Measurements from ENCODE around the gene ZBTB17.
"Not testable (repeated sequence)": the region's sequence is repeated elsewhere in the genome, so short reads cannot be mapped to it uniquely, and the experiment has no call there.

Gene ZBTB17

DNA sequence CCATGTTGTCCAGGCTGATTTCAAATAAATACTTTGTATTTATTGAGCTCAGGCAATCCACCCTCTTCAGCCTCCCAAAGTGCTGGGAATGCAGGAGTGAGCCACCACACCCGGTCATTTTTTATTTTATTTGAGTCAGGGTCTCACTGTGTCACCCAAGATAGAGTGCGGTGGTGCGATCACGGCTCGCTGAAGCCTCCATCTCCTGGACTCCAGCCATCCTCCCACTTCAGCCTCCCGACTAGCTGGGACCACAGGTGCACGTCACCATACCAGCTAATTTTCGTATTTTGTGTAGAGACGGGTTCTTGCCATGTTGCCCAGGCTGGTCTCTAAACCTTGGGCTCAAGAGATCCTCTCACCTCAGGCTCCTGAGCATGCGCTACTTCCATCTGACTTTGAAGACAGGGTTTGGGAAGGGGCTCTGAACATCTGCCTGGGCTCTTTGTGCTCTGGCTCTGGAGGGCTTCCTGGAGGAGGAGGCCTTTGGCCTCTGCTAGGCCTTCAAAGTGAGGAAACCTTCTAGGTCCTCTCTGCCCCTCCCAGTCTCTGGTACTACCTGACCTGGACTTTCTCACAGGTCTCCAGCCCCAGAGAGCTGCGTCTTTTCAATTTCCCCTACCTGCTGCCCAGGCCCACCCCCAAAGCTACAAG, 36.2 kb upstream of the ZBTB17 start:
- DNase-seq (ENCODE audit: low read depth in 2 of 2): no peak

GRCh38 chr1:16010837-16011236, 34.9 kb upstream of the ZBTB17 start:
- no peak for DNase-seq (ENCODE audit: low read depth in 2 of 2)

DNA sequence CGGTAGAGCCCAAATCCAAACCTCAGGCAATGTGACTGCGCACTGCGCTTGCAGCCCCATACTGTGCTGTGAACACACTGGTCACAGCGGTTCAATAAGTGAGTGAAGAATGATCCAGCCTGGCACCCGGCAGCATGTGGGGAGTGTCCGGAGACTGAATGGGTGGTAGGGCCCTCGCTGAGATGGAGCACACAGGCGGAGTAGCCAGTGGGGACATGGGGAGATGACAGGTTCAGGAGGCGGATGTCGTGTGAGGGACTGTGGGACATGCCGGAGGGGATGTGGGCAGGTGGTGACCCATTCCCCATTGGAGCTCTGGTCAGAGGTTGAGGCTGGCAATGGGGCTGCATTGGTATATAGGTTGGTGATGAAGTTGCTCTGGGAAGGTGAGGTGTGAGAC, 33.8 kb upstream of the ZBTB17 start:
- no peak for DNase-seq (ENCODE audit: low read depth in 2 of 2)

- DNase-seq (ENCODE audit: low read depth in 2 of 2): peak; percentile 66 to 71
These were observed 33.1 kb upstream of the ZBTB17 start for GRCh38 chr1:16009030-16009460.

DNA sequence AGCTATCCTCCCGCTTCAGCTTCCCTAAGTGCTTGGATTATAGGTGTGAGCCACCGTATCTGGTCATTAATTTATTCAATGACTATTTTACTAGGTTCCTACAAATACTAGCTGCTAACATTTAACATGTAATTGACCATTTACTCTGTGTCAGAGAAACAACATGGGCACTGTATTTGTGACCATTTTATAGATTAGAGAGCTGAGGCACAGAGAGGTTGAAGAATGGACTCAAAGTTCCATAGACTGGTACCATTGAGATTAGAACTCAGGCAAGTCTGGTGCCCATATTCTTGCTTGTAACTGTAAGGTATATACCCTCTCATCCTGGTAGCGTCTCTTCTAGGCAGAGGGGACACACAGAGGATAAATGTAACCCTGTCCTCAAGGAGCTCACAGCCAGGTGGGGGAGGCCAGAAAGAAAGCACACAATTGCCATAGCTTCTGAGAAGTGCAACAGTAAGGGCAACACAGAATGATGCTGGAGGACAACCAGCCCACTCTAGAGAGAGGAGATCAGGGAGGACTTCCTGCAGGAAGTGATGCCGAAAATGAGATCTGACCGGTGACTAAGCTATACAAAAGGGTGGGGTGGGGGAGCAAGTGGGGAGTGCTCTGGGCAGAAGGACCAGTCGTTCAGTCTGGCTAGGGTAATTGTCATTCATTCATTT, 31.9 kb upstream of the ZBTB17 start:
- no peak for DNase-seq (ENCODE audit: low read depth in 2 of 2)

GRCh38 chr1:16006552-16007485, 30.9 kb upstream of the ZBTB17 start:
- DNase-seq (ENCODE audit: low read depth in 2 of 2): no peak

- no peak for DNase-seq (ENCODE audit: low read depth in 2 of 2)
These were observed 30.1 kb upstream of the ZBTB17 start for GRCh38 chr1:16006010-16006409.

- no peak for DNase-seq (ENCODE audit: low read depth in 2 of 2)
These were observed 29.7 kb upstream of the ZBTB17 start for GRCh38 chr1:16005597-16005996.

DNA sequence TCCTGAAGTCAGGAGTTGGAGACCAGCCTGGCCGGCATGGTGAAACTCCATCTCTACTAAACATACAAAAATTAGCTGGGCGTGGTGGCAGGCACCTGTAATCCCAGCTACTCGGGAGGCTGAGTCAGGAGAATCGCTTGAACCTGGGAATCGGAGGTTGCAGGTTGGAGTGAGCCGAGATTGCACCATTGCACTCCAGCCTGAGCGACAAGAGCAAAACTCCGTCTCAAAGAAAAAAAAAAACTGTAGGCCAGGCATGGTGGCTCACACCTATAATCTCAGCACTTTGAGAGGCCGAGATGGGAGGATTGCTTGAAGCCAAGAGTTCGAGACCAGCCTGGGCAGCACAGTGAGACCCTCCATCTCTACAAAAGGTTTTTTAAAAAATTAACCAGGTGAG, 25.4 kb upstream of the ZBTB17 start:
- not testable (repeated sequence) for DNase-seq (ENCODE audit: low read depth in 2 of 2)

GRCh38 chr1:15998929-15999328, 23.0 kb upstream of the ZBTB17 start:
- no peak for DNase-seq (ENCODE audit: low read depth in 2 of 2)

DNA sequence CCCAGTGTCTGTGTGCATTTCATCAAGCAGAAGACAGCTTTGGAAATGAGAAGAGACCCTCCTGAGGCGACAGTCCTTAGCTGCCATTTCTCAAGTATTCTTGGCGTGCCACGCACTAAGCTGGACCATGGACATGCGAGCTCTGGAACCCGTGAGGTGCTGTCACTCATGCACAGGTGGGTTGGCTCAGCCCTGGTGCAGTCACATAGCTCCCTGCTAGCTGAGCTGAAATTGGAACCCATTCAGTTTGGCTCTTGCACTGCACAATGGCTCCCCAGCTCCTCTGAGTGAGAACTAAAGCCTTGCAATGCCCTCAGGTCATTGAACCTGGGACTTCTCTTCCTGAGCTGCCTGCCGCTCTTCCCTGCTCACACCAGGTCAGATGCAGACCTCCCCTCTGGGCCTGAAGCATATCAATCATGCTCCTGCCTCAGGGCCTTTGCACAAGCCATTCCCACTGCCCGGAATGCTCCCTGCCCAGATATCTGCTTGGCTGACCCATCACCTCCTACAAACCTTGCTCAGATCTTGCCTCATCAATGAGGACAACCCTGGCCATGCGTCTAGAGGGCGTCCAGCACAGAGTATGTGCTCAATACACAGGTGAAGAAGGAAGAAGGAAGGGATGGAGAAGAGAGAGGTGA, 21.9 kb upstream of the ZBTB17 start:
- no peak for DNase-seq (ENCODE audit: low read depth in 2 of 2)

GRCh38 chr1:15997076-15997585, 21.2 kb upstream of the ZBTB17 start:
- no peak for DNase-seq (ENCODE audit: low read depth in 2 of 2)

DNA sequence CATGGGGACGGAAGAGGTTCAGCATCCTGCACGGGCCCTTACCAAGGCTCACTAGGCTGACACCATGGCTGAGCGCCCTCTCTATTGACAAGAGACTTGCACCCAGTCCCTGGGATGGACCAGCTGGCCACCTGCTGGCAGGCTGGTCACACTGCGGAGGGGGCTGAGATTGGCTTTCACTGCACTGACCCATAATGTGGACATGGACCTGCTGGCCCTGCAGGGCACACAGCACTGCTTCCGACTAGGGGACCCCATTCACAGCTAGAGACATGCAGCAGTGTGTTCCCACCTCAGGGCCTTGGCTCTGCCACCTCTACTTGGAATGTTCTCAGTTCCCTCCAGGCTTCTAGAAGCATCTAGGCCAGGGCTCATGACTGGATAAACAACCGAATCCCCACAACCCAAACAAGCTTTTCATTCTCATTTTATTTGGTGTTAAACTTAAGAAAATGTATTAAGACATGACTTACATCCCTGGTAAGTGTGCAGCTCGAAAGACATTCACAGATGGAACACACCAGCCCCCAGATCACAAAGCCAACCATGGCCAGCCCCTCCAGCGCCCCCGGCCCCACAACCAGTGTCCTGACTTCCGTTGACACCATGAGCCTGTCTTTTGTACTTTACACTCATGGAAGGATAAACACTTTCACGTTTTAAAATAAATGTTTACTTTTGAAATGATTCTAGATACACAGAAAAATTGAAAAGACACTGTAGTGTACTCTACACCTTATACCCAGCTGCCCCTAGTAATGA, 18.9 kb upstream of the ZBTB17 start:
- peak; percentile 34 to 35 for DNase-seq (ENCODE audit: low read depth in 2 of 2)

- DNase-seq (ENCODE audit: low read depth in 2 of 2): no peak
These were observed 18.2 kb upstream of the ZBTB17 start for GRCh38 chr1:15994081-15994480.

DNA sequence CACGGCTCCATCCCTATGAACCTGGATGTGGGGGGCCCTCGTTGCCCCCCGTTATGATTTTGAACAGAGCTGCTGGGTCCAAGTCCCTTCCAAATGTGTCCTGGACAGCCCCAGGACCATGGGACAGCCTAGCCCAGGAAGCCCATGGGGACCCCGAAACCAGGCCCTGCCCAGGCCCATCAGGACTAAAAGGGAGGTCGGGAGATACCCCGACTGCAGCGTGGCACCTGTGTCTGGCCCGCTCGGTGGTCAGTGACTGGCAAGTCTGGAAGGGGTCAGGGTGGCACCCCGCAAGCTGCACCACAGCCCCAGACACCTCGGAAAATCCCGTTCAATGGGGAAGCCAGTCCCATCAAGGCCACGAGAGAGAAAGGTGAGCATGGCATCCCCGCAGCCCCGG, 17.8 kb upstream of the ZBTB17 start:
- no peak for DNase-seq (ENCODE audit: low read depth in 2 of 2)

- no peak for DNase-seq (ENCODE audit: low read depth in 2 of 2)
These were observed 16.9 kb upstream of the ZBTB17 start for GRCh38 chr1:15992582-15993500.

DNA sequence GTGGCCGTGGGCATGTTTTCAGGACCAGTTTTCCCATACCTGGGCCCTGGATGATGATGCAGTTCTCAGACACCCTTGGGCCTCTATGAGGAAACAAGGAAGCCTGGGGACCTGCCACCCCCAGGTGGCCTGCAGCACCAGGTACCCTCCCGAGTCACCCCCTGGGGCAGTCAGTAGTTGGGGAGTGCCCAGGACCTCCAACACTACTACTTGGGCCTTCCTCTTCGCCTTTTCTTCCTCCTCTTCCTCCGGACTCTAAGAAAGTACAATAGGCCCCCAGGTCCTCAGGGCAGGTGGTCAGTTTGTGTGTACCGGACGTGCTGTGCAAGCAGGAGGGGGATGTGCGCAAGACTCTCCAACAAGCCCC, 16.3 kb upstream of the ZBTB17 start:
- no peak for DNase-seq (ENCODE audit: low read depth in 2 of 2)

GRCh38 chr1:15991427-15992186, 15.7 kb upstream of the ZBTB17 start:
- no peak for DNase-seq (ENCODE audit: low read depth in 2 of 2)

- no peak for DNase-seq (ENCODE audit: low read depth in 2 of 2)
These were observed 13.9 kb upstream of the ZBTB17 start for GRCh38 chr1:15989776-15990175.

All from activated CD4-positive, alpha-beta T cell treated with anti-CD3 and anti-CD28 coated beads for 24 hours (primary cell).